Duodenal mucosa (tissue), 2 donors: ENCODE measurements around the gene SH3BP4.

Source experiments
- H3K27ac ChIP-seq: one replicate; pipeline ENCODE4 v1.7.0; 2013; ENCODE audit warnings: low read depth, low read length
- H3K27me3 ChIP-seq, 2 donors: one replicate each; pipeline ENCODE4 v1.7.0; 2013; ENCODE audit warnings: low read length in 2 of 2, control low read depth in 1 of 2; ENCODE audit not compliant: insufficient read depth in 2 of 2, control insufficient read depth in 1 of 2
- H3K36me3 ChIP-seq, 2 donors: one replicate each; pipeline ENCODE4 v1.7.0; 2013; ENCODE audit warnings: low read length in 2 of 2, control low read depth in 1 of 2; ENCODE audit not compliant: insufficient read depth in 2 of 2, control insufficient read depth in 1 of 2
- H3K4me1 ChIP-seq, 2 donors: one replicate each; pipeline ENCODE4 v1.7.0; 2013; ENCODE audit warnings: low read length in 2 of 2, control low read depth in 1 of 2; ENCODE audit not compliant: insufficient read depth in 2 of 2, control insufficient read depth in 1 of 2
- H3K4me3 ChIP-seq, 2 donors: one replicate each; pipeline ENCODE4 v1.7.0; 2013; ENCODE audit warnings: low read length in 2 of 2, low read depth in 1 of 2
- H3K9ac ChIP-seq, 2 donors: one replicate each; pipeline ENCODE4 v1.7.0; 2013; ENCODE audit warnings: low read length in 2 of 2, low read depth in 1 of 2
- H3K9me3 ChIP-seq, 2 donors: one replicate each; pipeline ENCODE4 v1.7.0; 2013; ENCODE audit warnings: low read length in 2 of 2, control low read depth in 1 of 2; ENCODE audit not compliant: control insufficient read depth in 1 of 2

Gene SH3BP4

DNA sequence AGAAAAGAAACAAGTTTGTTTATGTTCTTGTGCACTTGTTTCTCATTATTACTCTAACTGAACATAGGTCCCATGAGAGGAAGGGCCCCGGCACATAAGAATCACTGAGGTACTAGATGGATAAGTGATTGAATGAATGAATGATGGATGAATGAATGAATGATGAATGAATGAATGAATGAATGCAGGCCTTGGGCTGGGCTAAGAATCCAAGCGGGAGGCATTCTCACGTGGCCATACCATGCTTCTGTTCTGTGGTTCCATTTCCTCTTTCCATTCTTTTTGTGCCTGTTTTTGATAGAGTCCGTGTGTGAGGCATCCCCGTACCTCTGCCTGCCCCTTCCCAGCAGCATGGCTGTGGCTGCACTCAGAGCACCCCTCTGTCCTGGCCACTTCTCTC is 94.8 kb downstream of the SH3BP4 start:
- Histone ChIP-seq H3K27ac (no peak overlapping the region), H3K9ac (no peak overlapping the region)

DNA sequence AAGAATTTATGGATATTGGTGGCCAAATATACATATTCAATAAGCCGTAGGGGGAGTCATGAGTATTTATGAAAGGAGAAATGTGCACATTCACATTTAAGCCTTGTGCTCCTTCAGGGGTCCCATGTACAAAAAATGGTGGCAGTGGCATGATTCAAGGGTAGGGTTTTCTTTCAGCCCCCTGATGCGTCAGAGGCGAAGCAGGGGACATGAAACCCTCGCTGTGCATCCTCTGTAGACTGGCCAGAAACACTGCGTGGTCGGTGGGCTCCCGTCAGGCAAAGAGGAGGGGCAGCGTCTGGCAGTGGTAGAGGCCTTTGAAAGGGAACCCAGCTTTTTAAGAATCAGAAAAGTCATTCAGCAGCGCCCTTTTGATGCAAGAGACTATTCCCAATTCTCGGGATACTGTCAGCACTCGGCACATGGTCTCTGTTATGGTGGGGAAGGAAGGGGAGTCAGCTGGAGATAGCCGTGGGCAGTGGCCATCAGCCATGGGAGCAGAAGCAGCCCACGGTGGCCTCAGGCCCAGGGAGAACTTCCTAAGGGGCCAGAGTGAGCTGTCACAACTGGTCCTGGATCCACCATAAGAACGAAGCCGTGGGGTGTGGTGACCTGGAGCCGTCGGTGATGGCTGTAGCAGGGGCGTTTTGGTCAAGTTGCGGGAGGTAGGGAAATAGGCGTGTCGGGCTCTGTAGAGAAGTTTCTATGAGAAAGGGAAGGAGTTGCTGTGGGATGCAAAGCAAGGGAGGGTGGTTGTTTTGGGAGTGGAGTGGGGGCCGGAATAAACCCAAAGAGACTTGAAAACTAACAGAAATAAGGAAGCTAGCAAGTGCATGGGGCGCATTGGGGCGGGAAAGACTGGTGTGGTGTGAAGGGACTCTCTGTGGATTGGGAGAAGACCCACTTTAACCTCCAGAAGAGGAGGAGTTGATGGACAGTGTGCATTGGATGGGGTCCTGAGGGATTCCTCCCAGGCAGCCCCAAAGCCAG is 95.6 kb downstream of the SH3BP4 start:
- Histone ChIP-seq H3K27me3 (no peaks in the 10 kb centered on the region), H3K27ac (no peak overlapping the region), H3K9me3 (no peaks in the 10 kb centered on the region), H3K4me3 (no peak overlapping the region), H3K9ac (no peak overlapping the region), H3K36me3 (peaks cover 8 to 30% of the 10 kb centered on the region in 2 donors), H3K4me1 (peaks cover 39 to 45% of the 10 kb centered on the region in 2 donors)

More for the DNA sequence above, 94.8 kb downstream of the SH3BP4 start:
- H3K27me3 ChIP-seq: no peaks in the 10 kb centered on the region
- peaks cover 39 to 42% of the 10 kb centered on the region in 2 donors for H3K4me1 ChIP-seq
- no peak overlapping the region for H3K4me3 ChIP-seq
- H3K9me3 ChIP-seq: no peaks in the 10 kb centered on the region
- peaks cover 16 to 34% of the 10 kb centered on the region in 2 donors for H3K36me3 ChIP-seq

GRCh38 chr2:235048549-235048948 is 96.7 kb downstream of the SH3BP4 start:
- H3K9ac ChIP-seq: no peak overlapping the region

GRCh38 chr2:235049069-235049468 is 97.3 kb downstream of the SH3BP4 start:
- Histone ChIP-seq H3K9ac (no peak overlapping the region), H3K4me3 (no peak overlapping the region), H3K36me3 (peaks cover 9 to 38% of the 10 kb centered on the region in 2 donors), H3K4me1 (peaks cover 39 to 45% of the 10 kb centered on the region in 2 donors), H3K27me3 (no peaks in the 10 kb centered on the region), H3K9me3 (no peaks in the 10 kb centered on the region), H3K27ac (no peak overlapping the region)

More at GRCh38 chr2:235048549-235048948, 96.7 kb downstream of the SH3BP4 start:
- Histone ChIP-seq H3K9me3 (no peaks in the 10 kb centered on the region), H3K4me3 (no peak overlapping the region), H3K27ac (no peak overlapping the region), H3K36me3 (peaks cover 8 to 32% of the 10 kb centered on the region in 2 donors), H3K27me3 (no peaks in the 10 kb centered on the region), H3K4me1 (peaks cover 39 to 45% of the 10 kb centered on the region in 2 donors)

DNA sequence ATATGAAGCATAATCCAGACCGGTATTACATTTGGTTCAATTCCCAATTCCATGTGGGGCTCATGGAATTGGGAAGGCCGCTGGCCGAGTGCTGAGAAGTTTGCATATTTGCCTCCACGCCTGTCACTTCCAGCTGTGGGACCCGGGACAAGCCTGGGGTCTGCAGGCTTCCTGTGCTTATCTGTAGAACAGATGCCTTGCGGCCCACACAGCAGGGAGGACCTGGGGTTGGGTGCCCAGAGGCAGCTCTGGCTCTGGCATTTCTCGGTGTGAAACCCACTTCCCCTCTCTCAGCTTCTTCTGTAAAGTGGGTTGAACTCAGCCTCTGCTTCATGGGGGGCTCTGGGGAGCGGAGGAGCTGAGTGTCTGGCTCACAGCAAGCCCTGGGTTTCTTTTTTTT is 97.9 kb downstream of the SH3BP4 start:
- no peak overlapping the region for H3K27ac ChIP-seq
- H3K4me3 ChIP-seq: no peak overlapping the region
- H3K27me3 ChIP-seq: no peaks in the 10 kb centered on the region
- H3K9ac ChIP-seq: no peak overlapping the region
- no peaks in the 10 kb centered on the region for H3K9me3 ChIP-seq
- peaks cover 35 to 45% of the 10 kb centered on the region in 2 donors for H3K4me1 ChIP-seq
- peaks cover 9 to 40% of the 10 kb centered on the region in 2 donors for H3K36me3 ChIP-seq

GRCh38 chr2:235050980-235051351 is 99.1 kb downstream of the SH3BP4 start:
- no peak overlapping the region for H3K4me3 ChIP-seq
- H3K27ac ChIP-seq: no peak overlapping the region
- H3K36me3 ChIP-seq: peaks cover 9 to 42% of the 10 kb centered on the region in 2 donors
- H3K27me3 ChIP-seq: no peaks in the 10 kb centered on the region
- peaks cover 24 to 40% of the 10 kb centered on the region in 2 donors for H3K4me1 ChIP-seq
- H3K9me3 ChIP-seq: no peaks in the 10 kb centered on the region
- H3K9ac ChIP-seq: no peak overlapping the region

DNA sequence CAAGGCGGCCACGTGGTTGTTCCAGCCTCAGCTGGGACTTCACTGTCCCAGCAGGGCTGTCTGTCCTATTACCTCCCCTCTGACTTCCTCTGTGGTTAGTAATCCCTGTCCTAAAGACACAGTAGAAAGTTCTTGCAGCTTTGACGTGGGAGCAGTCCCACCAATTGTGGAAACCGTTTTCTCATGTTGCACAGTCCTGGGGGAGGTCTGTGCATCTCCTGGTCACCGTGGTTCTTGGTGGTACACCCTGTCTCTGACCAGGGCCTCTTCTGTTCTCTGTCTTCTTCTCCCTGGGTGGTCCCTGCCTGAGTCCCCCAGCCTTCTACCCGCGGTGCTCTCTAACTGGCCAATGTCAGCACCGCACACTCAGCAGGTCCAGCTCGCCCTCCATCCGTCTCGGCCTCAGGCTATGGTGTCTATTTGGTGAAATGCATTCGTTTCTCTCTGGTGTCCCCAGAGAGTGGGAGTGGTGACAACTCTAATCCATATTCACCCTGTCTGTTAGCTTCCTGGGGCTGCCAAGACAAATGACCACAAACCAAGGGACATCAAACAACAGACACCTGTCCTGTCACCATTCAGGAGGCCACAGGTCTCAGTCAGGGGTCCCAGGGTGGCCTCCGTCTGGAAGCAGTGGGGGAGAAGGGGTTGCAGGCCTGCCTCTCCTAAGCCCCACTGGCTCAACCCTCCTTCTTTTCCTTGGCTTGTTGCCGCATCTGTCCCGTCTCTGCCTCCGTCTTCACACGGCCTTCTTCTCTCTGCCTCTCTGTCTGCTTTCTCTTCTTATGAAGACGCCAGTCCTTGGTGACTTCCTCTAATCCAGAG is 99.8 kb downstream of the SH3BP4 start:
- Histone ChIP-seq H3K4me3 (no peak overlapping the region), H3K27ac (no peak overlapping the region), H3K9me3 (no peaks in the 10 kb centered on the region), H3K4me1 (peaks cover 24 to 36% of the 10 kb centered on the region in 2 donors), H3K36me3 (peaks cover 9 to 39% of the 10 kb centered on the region in 2 donors), H3K9ac (no peak overlapping the region), H3K27me3 (no peaks in the 10 kb centered on the region)

DNA sequence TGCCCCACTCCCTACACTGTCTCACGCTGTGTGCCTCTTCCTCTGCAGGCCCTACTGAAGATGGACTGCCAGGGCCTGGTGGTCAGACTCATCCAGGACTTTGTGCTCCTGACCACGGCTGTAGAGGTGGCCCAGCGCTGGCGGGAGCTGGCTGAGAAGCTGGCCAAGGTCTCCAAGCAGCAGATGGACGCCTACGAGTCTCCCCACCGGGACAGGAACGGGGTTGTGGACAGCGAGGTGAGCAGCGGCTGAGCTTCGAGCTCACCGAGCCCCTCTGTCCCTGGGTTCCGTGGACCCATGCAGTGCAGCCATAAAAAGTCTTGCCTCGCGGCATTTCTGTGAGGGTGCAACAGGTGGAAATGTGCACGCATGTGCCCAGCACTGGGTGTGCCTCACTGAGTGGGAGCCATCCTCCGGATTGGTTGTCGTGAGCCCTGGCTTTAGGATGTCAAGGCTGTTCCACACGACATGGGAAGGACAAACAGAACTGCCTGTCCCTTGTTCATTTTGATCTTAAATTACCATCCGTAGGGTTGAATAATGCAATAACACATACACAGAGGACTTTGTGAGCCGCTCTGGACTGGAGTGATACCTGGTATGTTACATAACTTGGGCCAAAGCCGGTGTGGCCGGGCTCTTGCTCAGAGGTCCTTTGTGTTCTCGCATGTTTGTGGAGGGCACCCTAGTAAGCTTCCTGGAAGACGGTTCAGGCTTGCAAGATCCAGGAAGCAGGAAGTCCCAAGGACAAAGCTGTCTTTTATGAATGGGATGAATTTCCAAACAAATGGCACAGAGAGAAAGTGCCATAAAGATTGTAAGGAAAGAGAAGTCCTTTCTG is 100.9 kb downstream of the SH3BP4 start:
- H3K9me3 ChIP-seq: no peaks in the 10 kb centered on the region
- no peak overlapping the region for H3K27ac ChIP-seq
- no peak overlapping the region for H3K4me3 ChIP-seq
- no peaks in the 10 kb centered on the region for H3K27me3 ChIP-seq
- peaks cover 24 to 33% of the 10 kb centered on the region in 2 donors for H3K4me1 ChIP-seq
- no peak overlapping the region for H3K9ac ChIP-seq
- H3K36me3 ChIP-seq: peaks cover 9 to 34% of the 10 kb centered on the region in 2 donors

DNA sequence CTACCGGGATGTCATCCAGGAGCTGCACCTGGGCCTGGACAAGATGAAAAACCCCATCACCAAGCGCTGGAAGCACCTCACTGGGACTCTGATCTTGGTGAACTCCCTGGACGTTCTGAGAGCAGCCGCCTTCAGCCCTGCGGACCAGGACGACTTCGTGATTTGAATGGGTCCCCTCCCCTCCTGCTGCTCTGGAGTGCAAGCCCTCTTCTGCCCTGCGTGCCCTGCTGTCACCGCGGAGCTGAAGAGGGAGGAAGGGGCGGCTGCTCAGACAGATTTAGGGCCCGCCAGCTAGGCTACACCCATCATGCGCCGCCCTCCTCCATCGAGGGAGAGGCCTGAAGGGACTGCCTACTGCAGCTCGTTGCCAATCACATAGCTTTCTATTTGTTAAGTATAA is 101.8 kb downstream of the SH3BP4 start:
- Histone ChIP-seq H3K4me1 (peaks cover 24% of the 10 kb centered on the region in 2 donors), H3K4me3 (no peak overlapping the region)

More for the DNA sequence above, 101.8 kb downstream of the SH3BP4 start:
- H3K27me3 ChIP-seq: no peaks in the 10 kb centered on the region
- H3K27ac ChIP-seq: no peak overlapping the region
- H3K9ac ChIP-seq: no peak overlapping the region
- no peaks in the 10 kb centered on the region for H3K9me3 ChIP-seq
- peaks cover 9 to 34% of the 10 kb centered on the region in 2 donors for H3K36me3 ChIP-seq
